Measurements from ENCODE around the gene TENM3.

- TF ChIP-seq CTCF (IDR thresholded peaks at IDR 0.05; ENCODE audit: low read depth, low read length, poor library complexity, severe bottlenecking) (no peak), EZH2phosphoT487 (IDR thresholded peaks at IDR 0.05; ENCODE audit: borderline replicate concordance, low read length) (no peak)
Measured at GRCh38 chr4:182819751-182820150, 576.5 kb downstream of the TENM3 start.
